ENCODE measurements around the gene GPX1. TPM values are rescaled to one million over a fixed set of nuclear protein-coding genes. Genes with fewer than 3 reads are reported as not detected.
A peak's percentile ranks its signal among the peaks of the same experiment; 100 is the strongest.

GPX1 gene
- total and polyA plus RNA-seq, 10 of the 15 experiments (the other 5 are each of a cell fraction or from before 2014, with no cell fraction given): 32.0 to 1,121 (median 400) TPM

DNA sequence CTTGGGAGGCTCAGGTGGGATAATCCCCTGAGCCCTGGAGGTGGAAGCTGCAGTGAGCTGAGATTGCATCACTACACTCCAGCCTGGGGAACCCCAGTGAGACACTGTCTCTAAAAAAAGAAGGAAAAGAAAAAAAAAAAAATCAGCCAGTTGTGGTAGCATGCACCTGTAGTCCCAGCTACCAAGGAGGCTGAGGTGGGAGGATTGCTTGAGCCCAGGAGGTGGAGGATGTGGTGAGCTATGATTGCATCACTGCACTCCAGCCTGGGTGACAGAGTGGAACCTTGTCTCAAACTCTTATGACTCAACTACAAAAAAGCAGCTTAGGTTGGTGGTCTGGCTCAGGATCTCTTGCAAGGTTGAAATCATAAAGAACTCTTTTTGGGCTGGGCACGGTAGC is 19.3 kb upstream of the GPX1 start:
- FAIRE-seq: no peak
- ChIA-PET POLR2A (interaction anchor here (0.7 kb wide), 1 partner anchor 908 kb away, joined by 3 read pairs; no protein-coding TSS in a partner anchor), SMC1A (ENCODE audit: uncharacterized antibody, unreplicated experiment) (interaction anchor here (0.6 to 1.3 kb wide), 5 partner anchors 32 to 204 kb away, joined by 3 to 4 read pairs (median 3); partner anchors contain the start of genes TCTA and USP4), CTCF (no interaction called here), RAD21 (ENCODE audit: unreplicated experiment) (interaction anchor here (1.4 kb wide), 1 partner anchor 67 kb away, joined by 3 read pairs; no protein-coding TSS in a partner anchor)
- DNase-seq (ENCODE audit: low read depth, low spot score): peak; percentile 42
- Histone ChIP-seq H3K4me2 (ENCODE audit: control insufficient read depth, insufficient read depth) (no peak overlapping the region), H3K79me2 (ENCODE audit: control insufficient read depth, insufficient read depth, low read length) (peaks cover 70% of the 10 kb centered on the region), H2AFZ (ENCODE audit: control insufficient read depth, low read depth, low read length) (no peak overlapping the region), H3K4me1 (ENCODE audit: control insufficient read depth, insufficient read depth, low read length) (peaks cover 14% of the 10 kb centered on the region), H3K9me3 (replicated peaks; ENCODE audit: control insufficient read depth, insufficient read depth, low read length) (peaks cover 21% of the 10 kb centered on the region; the same call in 2 of the 3 replicates), H3K27ac (ENCODE audit: control insufficient read depth, insufficient read depth) (no peak overlapping the region), H3K36me3 (ENCODE audit: control insufficient read depth in 2 of 2, insufficient read depth in 2 of 2, low read length in 1 of 2) (peaks cover 10 to 15% of the 10 kb centered on the region in 2 experiments; a peak in 3 of 4 replicates), H3K4me3 (no peak overlapping the region), H3K27me3 (replicated peaks in 1 of 2; ENCODE audit: control insufficient read depth in 2 of 2, insufficient read depth in 2 of 2, low read length in 1 of 2) (no peaks in the 10 kb centered on the region), H3K9ac (ENCODE audit: control insufficient read depth, insufficient read depth, low read length) (no peak overlapping the region), H4K20me1 (ENCODE audit: control insufficient read depth, insufficient read depth) (no peaks in the 10 kb centered on the region)
- in situ Hi-C loops (cut with MboI): no loop called here
- no TSS peak for BruUV-seq (replicated peaks)
- intact Hi-C loops (cut with micrococcal nuclease; ENCODE audit: unreplicated experiment): no loop called here
- 91% methylated on average over 1 of the region's 1 CpG for WGBS (ENCODE audit: insufficient coverage, insufficient replicate concordance, low lambda C conversion rate, missing lambda C conversion rate)
- peak; percentile 86 for ATAC-seq
- TF ChIP-seq KLF5 (IDR thresholded peaks at IDR 0.05; ENCODE audit: partially characterized antibody) (no peak), CREM (IDR thresholded peaks at IDR 0.05; ENCODE audit: low read depth) (peak; percentile 36; the same call in 1 of the 2 replicates), EGR1 (IDR thresholded peaks at IDR 0.05; ENCODE audit: borderline replicate concordance in 1 of 2, low read depth in 2 of 2, low read length in 2 of 2) (no peak), SREBF2 (IDR thresholded peaks at IDR 0.05; ENCODE audit: low read length) (no peak), NFIC (IDR thresholded peaks at IDR 0.05; ENCODE audit: low read depth, low read length) (peak; percentile 23; the same call in 1 of the 2 replicates), NR2C1 (IDR thresholded peaks at IDR 0.05) (no peak), RCOR1 (conservative IDR thresholded peaks at IDR 0.05; ENCODE audit: low read depth, low read length) (no peak), EZH2 (IDR thresholded peaks at IDR 0.05; ENCODE audit: borderline replicate concordance, control insufficient read depth, low read depth, low read length) (no peak), NFYB (IDR thresholded peaks at IDR 0.05; ENCODE audit: insufficient read depth, low read depth, low read length) (no peak), CREB1 (IDR thresholded peaks at IDR 0.05; ENCODE audit: low read depth) (peak; percentile 63; the same call in 1 of the 2 replicates)
- TF ChIP-seq, protein P1, sequence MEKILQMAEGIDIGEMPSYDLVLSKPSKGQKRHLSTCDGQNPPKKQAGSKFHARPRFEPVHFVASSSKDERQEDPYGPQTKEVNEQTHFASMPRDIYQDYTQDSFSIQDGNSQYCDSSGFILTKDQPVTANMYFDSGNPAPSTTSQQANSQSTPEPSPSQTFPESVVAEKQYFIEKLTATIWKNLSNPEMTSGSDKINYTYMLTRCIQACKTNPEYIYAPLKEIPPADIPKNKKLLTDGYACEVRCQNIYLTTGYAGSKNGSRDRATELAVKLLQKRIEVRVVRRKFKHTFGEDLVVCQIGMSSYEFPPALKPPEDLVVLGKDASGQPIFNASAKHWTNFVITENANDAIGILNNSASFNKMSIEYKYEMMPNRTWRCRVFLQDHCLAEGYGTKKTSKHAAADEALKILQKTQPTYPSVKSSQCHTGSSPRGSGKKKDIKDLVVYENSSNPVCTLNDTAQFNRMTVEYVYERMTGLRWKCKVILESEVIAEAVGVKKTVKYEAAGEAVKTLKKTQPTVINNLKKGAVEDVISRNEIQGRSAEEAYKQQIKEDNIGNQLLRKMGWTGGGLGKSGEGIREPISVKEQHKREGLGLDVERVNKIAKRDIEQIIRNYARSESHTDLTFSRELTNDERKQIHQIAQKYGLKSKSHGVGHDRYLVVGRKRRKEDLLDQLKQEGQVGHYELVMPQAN (conservative IDR thresholded peaks at IDR 0.05): no peak
- TF ChIP-seq, protein P2, sequence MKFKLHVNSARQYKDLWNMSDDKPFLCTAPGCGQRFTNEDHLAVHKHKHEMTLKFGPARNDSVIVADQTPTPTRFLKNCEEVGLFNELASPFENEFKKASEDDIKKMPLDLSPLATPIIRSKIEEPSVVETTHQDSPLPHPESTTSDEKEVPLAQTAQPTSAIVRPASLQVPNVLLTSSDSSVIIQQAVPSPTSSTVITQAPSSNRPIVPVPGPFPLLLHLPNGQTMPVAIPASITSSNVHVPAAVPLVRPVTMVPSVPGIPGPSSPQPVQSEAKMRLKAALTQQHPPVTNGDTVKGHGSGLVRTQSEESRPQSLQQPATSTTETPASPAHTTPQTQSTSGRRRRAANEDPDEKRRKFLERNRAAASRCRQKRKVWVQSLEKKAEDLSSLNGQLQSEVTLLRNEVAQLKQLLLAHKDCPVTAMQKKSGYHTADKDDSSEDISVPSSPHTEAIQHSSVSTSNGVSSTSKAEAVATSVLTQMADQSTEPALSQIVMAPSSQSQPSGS (IDR thresholded peaks at IDR 0.05; ENCODE audit: low read length): peak; percentile 50; the same call in 1 of the 2 replicates
- TF ChIP-seq, protein P3, sequence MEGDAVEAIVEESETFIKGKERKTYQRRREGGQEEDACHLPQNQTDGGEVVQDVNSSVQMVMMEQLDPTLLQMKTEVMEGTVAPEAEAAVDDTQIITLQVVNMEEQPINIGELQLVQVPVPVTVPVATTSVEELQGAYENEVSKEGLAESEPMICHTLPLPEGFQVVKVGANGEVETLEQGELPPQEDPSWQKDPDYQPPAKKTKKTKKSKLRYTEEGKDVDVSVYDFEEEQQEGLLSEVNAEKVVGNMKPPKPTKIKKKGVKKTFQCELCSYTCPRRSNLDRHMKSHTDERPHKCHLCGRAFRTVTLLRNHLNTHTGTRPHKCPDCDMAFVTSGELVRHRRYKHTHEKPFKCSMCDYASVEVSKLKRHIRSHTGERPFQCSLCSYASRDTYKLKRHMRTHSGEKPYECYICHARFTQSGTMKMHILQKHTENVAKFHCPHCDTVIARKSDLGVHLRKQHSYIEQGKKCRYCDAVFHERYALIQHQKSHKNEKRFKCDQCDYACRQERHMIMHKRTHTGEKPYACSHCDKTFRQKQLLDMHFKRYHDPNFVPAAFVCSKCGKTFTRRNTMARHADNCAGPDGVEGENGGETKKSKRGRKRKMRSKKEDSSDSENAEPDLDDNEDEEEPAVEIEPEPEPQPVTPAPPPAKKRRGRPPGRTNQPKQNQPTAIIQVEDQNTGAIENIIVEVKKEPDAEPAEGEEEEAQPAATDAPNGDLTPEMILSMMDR (IDR thresholded peaks at IDR 0.05 in 2 of 3, conservative IDR thresholded peaks at IDR 0.05 in 1 of 3; ENCODE audit: control insufficient read depth in 2 of 3, extremely low read depth in 1 of 3, insufficient read depth in 1 of 3, low read depth in 3 of 3, low read length in 3 of 3): no peak
- TF ChIP-seq, protein P4, sequence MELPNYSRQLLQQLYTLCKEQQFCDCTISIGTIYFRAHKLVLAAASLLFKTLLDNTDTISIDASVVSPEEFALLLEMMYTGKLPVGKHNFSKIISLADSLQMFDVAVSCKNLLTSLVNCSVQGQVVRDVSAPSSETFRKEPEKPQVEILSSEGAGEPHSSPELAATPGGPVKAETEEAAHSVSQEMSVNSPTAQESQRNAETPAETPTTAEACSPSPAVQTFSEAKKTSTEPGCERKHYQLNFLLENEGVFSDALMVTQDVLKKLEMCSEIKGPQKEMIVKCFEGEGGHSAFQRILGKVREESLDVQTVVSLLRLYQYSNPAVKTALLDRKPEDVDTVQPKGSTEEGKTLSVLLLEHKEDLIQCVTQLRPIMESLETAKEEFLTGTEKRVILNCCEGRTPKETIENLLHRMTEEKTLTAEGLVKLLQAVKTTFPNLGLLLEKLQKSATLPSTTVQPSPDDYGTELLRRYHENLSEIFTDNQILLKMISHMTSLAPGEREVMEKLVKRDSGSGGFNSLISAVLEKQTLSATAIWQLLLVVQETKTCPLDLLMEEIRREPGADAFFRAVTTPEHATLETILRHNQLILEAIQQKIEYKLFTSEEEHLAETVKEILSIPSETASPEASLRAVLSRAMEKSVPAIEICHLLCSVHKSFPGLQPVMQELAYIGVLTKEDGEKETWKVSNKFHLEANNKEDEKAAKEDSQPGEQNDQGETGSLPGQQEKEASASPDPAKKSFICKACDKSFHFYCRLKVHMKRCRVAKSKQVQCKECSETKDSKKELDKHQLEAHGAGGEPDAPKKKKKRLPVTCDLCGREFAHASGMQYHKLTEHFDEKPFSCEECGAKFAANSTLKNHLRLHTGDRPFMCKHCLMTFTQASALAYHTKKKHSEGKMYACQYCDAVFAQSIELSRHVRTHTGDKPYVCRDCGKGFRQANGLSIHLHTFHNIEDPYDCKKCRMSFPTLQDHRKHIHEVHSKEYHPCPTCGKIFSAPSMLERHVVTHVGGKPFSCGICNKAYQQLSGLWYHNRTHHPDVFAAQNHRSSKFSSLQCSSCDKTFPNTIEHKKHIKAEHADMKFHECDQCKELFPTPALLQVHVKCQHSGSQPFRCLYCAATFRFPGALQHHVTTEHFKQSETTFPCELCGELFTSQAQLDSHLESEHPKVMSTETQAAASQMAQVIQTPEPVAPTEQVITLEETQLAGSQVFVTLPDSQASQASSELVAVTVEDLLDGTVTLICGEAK (IDR thresholded peaks at IDR 0.05; ENCODE audit: borderline replicate concordance): no peak

Data from GM12878 (cell line).